ENCODE data around the gene DBT. TPM values are rescaled to one million over a fixed set of nuclear protein-coding genes. Genes with fewer than 3 reads are reported as not detected.
A peak's percentile ranks its signal among the peaks of the same experiment; 100 is the strongest.

The DBT gene
- total RNA-seq, 1 donor from 2014 or later, result 14.0 TPM

GRCh38 chr1:100198596-100198995, 51.0 kb downstream of the DBT start:
- DNase-seq (ENCODE audit: low spot score), result no peak

- peak; percentile 13 for DNase-seq (ENCODE audit: low spot score)
Observed at GRCh38 chr1:100188617-100189016, 61.0 kb downstream of the DBT start.

- DNase-seq (ENCODE audit: low spot score), result no peak
Observed at GRCh38 chr1:100187912-100188311, 61.7 kb downstream of the DBT start.

- no peak for DNase-seq (ENCODE audit: low spot score)
Observed at GRCh38 chr1:100184536-100184935, 65.1 kb downstream of the DBT start.

GRCh38 chr1:100183370-100183769, 66.3 kb downstream of the DBT start:
- no peak for DNase-seq (ENCODE audit: low spot score)

GRCh38 chr1:100178091-100178490, 71.5 kb downstream of the DBT start, which contains the start of gene LRRC39:
Gene LRRC39, minus strand, starts transcription at chr1:100178256. Its CDS starts 9,740 bp downstream, at chr1:100168516.
- DNase-seq (ENCODE audit: low spot score), result peak; percentile 19

GRCh38 chr1:100177295-100178041, 72.2 kb downstream of the DBT start:
- DNase-seq (ENCODE audit: low spot score), result no peak

- no peak for DNase-seq (ENCODE audit: low spot score)
Observed at GRCh38 chr1:100168051-100168450, 81.6 kb downstream of the DBT start.

- DNase-seq (ENCODE audit: low spot score), result no peak
Observed at GRCh38 chr1:100164702-100165101, 84.9 kb downstream of the DBT start.

GRCh38 chr1:100164216-100164615, 85.4 kb downstream of the DBT start:
- peak; percentile 18 for DNase-seq (ENCODE audit: low spot score)

GRCh38 chr1:100162881-100163280, 86.8 kb downstream of the DBT start:
- DNase-seq (ENCODE audit: low spot score), result no peak

- no peak for DNase-seq (ENCODE audit: low spot score)
Observed at GRCh38 chr1:100152271-100152670, 97.4 kb downstream of the DBT start.

- DNase-seq (ENCODE audit: low spot score), result no peak
Observed at GRCh38 chr1:100151679-100152078, 98.0 kb downstream of the DBT start.

GRCh38 chr1:100147875-100148274, 101.8 kb downstream of the DBT start:
- no peak for DNase-seq (ENCODE audit: low spot score)

GRCh38 chr1:100146958-100147357, 102.7 kb downstream of the DBT start:
- DNase-seq (ENCODE audit: low spot score), result no peak

- DNase-seq (ENCODE audit: low spot score), result no peak
Observed at GRCh38 chr1:100145116-100145515, 104.5 kb downstream of the DBT start.

- DNase-seq (ENCODE audit: low spot score), result no peak
Observed at GRCh38 chr1:100142343-100142742, 107.3 kb downstream of the DBT start.

GRCh38 chr1:100141192-100141591, 108.4 kb downstream of the DBT start:
- DNase-seq (ENCODE audit: low spot score), result no peak

GRCh38 chr1:100137602-100138001, 112.0 kb downstream of the DBT start:
- no peak for DNase-seq (ENCODE audit: low spot score)
